Astrocyte (in vitro differentiated cells and primary cell): ENCODE data around the gene ELOVL1. TPM values are rescaled to one million over a fixed set of nuclear protein-coding genes. Genes with fewer than 3 reads are reported as not detected.

Experiments
- DNase-seq: peaks from one replicate; pipeline ENCODE4 v3.0.0-alpha.2; 2010; ENCODE audit warnings: low read depth
- FAIRE-seq: peaks from 2 replicates; lab custom pipeline; 2011; peaks lifted over from hg19 to GRCh38; lab: Jason Lieb, UNC
- H2AFZ ChIP-seq: 2 replicates; pipeline ENCODE4 v1.6.0; 2012; ENCODE audit warnings: low read depth, low read length, inconsistent platforms
- H3K27ac ChIP-seq: 2 replicates; pipeline ENCODE4 v1.5.1; 2011; ENCODE audit warnings: low read depth, low read length, inconsistent platforms
- H3K27me3 ChIP-seq: 2 replicates; pipeline ENCODE4 v1.6.0; 2011; ENCODE audit warnings: low read length, inconsistent platforms; ENCODE audit not compliant: insufficient read depth
- H3K36me3 ChIP-seq: 2 replicates; pipeline ENCODE4 v1.5.1; 2011; ENCODE audit warnings: low read length, inconsistent platforms; ENCODE audit not compliant: insufficient read depth
- H3K4me1 ChIP-seq: 2 replicates; pipeline ENCODE4 v1.5.1; 2011; ENCODE audit warnings: low read length, inconsistent platforms; ENCODE audit not compliant: insufficient read depth
- H3K4me2 ChIP-seq: 2 replicates; pipeline ENCODE4 v1.6.0; 2012; ENCODE audit warnings: low read length, inconsistent platforms
- H3K4me3 ChIP-seq: 2 replicates; pipeline ENCODE4 v1.5.1; 2011; ENCODE audit warnings: low read depth, mild to moderate bottlenecking, low read length, inconsistent platforms; ENCODE audit not compliant: insufficient read depth
- H3K79me2 ChIP-seq: 2 replicates; pipeline ENCODE4 v1.6.0; 2012; ENCODE audit warnings: mild to moderate bottlenecking, low read length, inconsistent platforms; ENCODE audit not compliant: insufficient read depth
- H3K9ac ChIP-seq: 2 replicates; pipeline ENCODE4 v1.6.0; 2012; ENCODE audit warnings: mild to moderate bottlenecking, low read length, inconsistent platforms
- H3K9me3 ChIP-seq: 2 replicates; pipeline ENCODE4 v1.5.1; 2012; ENCODE audit warnings: low read depth, mild to moderate bottlenecking, low read length, inconsistent platforms; ENCODE audit not compliant: insufficient read depth
- H4K20me1 ChIP-seq: 2 replicates; pipeline ENCODE4 v1.6.0; 2012; ENCODE audit warnings: low read length, inconsistent platforms; ENCODE audit not compliant: insufficient read depth
- H3K27ac Mint-ChIP-seq: one replicate; pipeline ENCODE4 v1.8.0; 2021; ENCODE audit warnings: mild to moderate bottlenecking, mixed read lengths; ENCODE audit not compliant: unreplicated experiment
- H3K27me3 Mint-ChIP-seq: one replicate; pipeline ENCODE4 v1.8.0; 2021; ENCODE audit warnings: low read depth, mixed read lengths; ENCODE audit not compliant: unreplicated experiment
- H3K36me3 Mint-ChIP-seq: one replicate; pipeline ENCODE4 v1.8.0; 2021; ENCODE audit warnings: low read depth, mixed read lengths; ENCODE audit not compliant: unreplicated experiment
- H3K4me1 Mint-ChIP-seq: one replicate; pipeline ENCODE4 v1.8.0; 2021; ENCODE audit warnings: low read depth, mixed read lengths; ENCODE audit not compliant: unreplicated experiment
- H3K4me3 Mint-ChIP-seq: one replicate; pipeline ENCODE4 v1.8.0; 2021; ENCODE audit warnings: mild to moderate bottlenecking, moderate library complexity, mixed read lengths; ENCODE audit not compliant: unreplicated experiment
- H3K9me3 Mint-ChIP-seq: one replicate; pipeline ENCODE4 v1.8.0; 2021; ENCODE audit warnings: mild to moderate bottlenecking, mixed read lengths; ENCODE audit not compliant: unreplicated experiment
- EZH2 ChIP-seq: IDR thresholded peaks from 2 replicates; pipeline ENCODE4 v1.6.1; 2012; ENCODE audit warnings: mild to moderate bottlenecking, low read length, inconsistent platforms; ENCODE audit not compliant: insufficient read depth
- total RNA-seq: library from RNA; stranded (reverse); gene quantifications from 2 replicates; pipeline ENCODE4 v1.2.1, GENCODE V29; 2021
- TF ChIP-seq, protein P1 (sequence below): IDR thresholded peaks from 2 replicates; pipeline ENCODE4 v1.5.1; 2011; ENCODE audit warnings: low read depth, mild to moderate bottlenecking, inconsistent platforms, low read length, moderate library complexity; ENCODE audit not compliant: insufficient read depth

ELOVL1 gene
- total RNA-seq, 1 donor from 2014 or later: 131 TPM

DNA sequence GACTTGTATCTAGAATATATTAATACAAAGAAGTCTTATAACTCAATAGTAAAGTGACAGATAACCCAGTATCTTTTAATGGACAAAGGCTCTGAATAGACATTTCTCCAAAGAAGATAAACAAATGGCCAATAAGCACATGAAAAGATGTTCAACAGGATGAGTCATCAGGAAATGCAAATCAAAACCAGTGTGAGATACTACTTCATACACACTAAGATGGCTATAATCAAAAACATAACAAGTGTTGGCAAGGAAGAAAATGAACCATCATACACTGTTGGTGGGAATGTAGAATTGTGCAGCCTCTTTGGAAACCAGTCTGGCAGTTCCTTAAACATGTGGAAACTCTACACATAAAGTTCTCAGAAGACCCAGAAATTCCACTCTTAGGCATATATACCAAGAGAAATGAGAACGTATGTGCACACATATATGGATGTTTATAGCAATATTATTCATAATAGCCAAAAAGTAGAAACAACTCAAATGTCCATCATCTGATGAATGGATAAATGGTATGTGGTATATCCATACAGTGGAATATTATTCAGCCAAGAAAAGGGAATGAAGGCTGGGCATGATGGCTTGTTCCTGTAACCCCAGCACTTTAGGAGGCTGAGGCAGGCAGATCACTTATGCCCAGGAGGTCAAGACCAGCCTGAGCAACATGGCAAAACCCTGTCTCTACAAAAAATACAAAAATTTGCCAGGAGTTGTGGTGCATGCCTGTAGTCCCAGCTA lies 40.1 kb downstream of the ELOVL1 start:
- Histone ChIP-seq H3K27ac (no peak overlapping the region), H3K4me3 (no peak overlapping the region), H4K20me1 (no peaks in the 10 kb centered on the region), H2AFZ (no peak overlapping the region), H3K36me3 (no peaks in the 10 kb centered on the region), H3K9ac (no peak overlapping the region), H3K4me1 (peaks cover 14% of the 10 kb centered on the region), H3K27me3 (no peaks in the 10 kb centered on the region), H3K4me2 (no peak overlapping the region), H3K79me2 (no peaks in the 10 kb centered on the region), H3K9me3 (no peaks in the 10 kb centered on the region)
- H3K4me1 Mint-ChIP-seq: peaks cover 9% of the 10 kb centered on the region
- H3K4me3 Mint-ChIP-seq: no peak overlapping the region
- H3K27me3 Mint-ChIP-seq: no peaks in the 10 kb centered on the region
- TF ChIP-seq EZH2: no peak
- TF ChIP-seq, protein P1, sequence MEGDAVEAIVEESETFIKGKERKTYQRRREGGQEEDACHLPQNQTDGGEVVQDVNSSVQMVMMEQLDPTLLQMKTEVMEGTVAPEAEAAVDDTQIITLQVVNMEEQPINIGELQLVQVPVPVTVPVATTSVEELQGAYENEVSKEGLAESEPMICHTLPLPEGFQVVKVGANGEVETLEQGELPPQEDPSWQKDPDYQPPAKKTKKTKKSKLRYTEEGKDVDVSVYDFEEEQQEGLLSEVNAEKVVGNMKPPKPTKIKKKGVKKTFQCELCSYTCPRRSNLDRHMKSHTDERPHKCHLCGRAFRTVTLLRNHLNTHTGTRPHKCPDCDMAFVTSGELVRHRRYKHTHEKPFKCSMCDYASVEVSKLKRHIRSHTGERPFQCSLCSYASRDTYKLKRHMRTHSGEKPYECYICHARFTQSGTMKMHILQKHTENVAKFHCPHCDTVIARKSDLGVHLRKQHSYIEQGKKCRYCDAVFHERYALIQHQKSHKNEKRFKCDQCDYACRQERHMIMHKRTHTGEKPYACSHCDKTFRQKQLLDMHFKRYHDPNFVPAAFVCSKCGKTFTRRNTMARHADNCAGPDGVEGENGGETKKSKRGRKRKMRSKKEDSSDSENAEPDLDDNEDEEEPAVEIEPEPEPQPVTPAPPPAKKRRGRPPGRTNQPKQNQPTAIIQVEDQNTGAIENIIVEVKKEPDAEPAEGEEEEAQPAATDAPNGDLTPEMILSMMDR: no peak
- H3K9me3 Mint-ChIP-seq: peaks cover 9% of the 10 kb centered on the region
- no peak overlapping the region for H3K27ac Mint-ChIP-seq
- FAIRE-seq: no peak
- no peak for DNase-seq
- H3K36me3 Mint-ChIP-seq: peaks cover 4% of the 10 kb centered on the region

DNA sequence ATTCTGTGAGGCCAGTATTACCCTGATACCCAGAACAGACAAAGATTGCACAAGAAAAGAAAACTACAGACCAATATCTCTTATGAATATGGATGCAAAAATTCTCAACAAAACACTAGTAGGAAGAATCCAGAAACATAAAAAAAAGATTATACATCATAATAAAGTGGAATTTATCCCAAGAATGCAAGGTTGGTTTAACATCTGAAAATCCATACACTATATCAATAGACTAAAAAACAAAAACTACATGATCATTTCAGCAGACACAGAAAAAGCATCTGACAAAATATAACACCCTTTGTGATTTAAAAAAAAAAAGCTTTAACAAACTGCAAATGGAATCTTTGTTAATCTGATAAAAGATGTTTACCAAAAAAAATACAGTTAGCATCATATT lies 42.4 kb downstream of the ELOVL1 start:
- peaks cover 9% of the 10 kb centered on the region for H3K4me1 ChIP-seq
- no peak overlapping the region for H3K9ac ChIP-seq
- DNase-seq (no peak), FAIRE-seq (no peak)
- H4K20me1 ChIP-seq: no peaks in the 10 kb centered on the region
- Mint-ChIP-seq H3K9me3 (peaks cover 9% of the 10 kb centered on the region), H3K27me3 (peaks cover 2% of the 10 kb centered on the region), H3K4me3 (no peak overlapping the region), H3K27ac (no peak overlapping the region), H3K4me1 (peaks cover 9% of the 10 kb centered on the region), H3K36me3 (peaks cover 6% of the 10 kb centered on the region)
- H2AFZ ChIP-seq: no peak overlapping the region
- no peaks in the 10 kb centered on the region for H3K79me2 ChIP-seq
- H3K27ac ChIP-seq: no peak overlapping the region
- H3K27me3 ChIP-seq: no peaks in the 10 kb centered on the region
- TF ChIP-seq EZH2: no peak
- TF ChIP-seq, protein P1: no peak
- H3K9me3 ChIP-seq: no peaks in the 10 kb centered on the region
- H3K4me2 ChIP-seq: no peak overlapping the region
- H3K4me3 ChIP-seq: no peak overlapping the region
- H3K36me3 ChIP-seq: no peaks in the 10 kb centered on the region

DNA sequence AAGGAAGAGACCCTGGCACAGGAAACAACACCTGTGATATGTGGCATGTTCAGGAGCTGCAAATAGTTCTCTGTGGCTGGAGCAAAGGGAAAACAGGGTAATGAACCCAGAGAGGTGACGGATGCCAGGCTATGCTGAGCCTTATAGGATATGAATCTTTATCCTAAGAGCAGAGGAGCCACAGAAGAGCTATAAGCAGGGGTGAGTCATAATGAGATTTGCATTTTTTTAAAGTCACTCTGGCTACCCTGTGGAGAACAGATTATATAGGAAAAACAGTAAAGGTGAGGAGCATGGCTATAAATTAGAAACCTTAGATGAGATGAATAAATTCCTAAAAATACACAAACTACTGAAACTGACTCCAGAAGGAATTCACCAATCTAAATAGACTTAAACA lies 43.0 kb downstream of the ELOVL1 start:
- Histone ChIP-seq H3K9me3 (no peaks in the 10 kb centered on the region), H2AFZ (no peak overlapping the region), H3K79me2 (no peaks in the 10 kb centered on the region), H3K36me3 (no peaks in the 10 kb centered on the region), H3K27me3 (no peaks in the 10 kb centered on the region), H3K27ac (no peak overlapping the region), H3K4me3 (no peak overlapping the region), H4K20me1 (no peaks in the 10 kb centered on the region), H3K9ac (no peak overlapping the region), H3K4me1 (peaks cover 3% of the 10 kb centered on the region), H3K4me2 (no peak overlapping the region)
- no peak overlapping the region for H3K4me3 Mint-ChIP-seq
- peaks cover 5% of the 10 kb centered on the region for H3K27me3 Mint-ChIP-seq
- TF ChIP-seq, protein P1: no peak
- no peak for TF ChIP-seq EZH2
- no peak overlapping the region for H3K27ac Mint-ChIP-seq
- FAIRE-seq: no peak
- peaks cover 9% of the 10 kb centered on the region for H3K9me3 Mint-ChIP-seq
- no peak for DNase-seq
- peaks cover 6% of the 10 kb centered on the region for H3K36me3 Mint-ChIP-seq
- H3K4me1 Mint-ChIP-seq: peaks cover 4% of the 10 kb centered on the region
